H1 (cell line): Measurements from ENCODE around the gene AK5. TPM values are rescaled to one million over a fixed set of nuclear protein-coding genes. Genes with fewer than 3 reads are reported as not detected.

Experiments
- BACH1 ChIP-seq: IDR thresholded peaks from 2 replicates; pipeline ENCODE4 v1.6.1; 2012; ENCODE audit warnings: low read length, improper control_type of control experiment
- PHF8 ChIP-seq: fragments of 200-600 bp; sonication (generic); conservative IDR thresholded peaks from 2 replicates; pipeline ENCODE4 v1.7.1; 2012; ENCODE audit warnings: low read depth, mild to moderate bottlenecking, inconsistent platforms, low read length, moderate library complexity
- SP2 ChIP-seq: IDR thresholded peaks from 2 replicates; pipeline ENCODE4 v1.6.1; 2012; ENCODE audit warnings: mild to moderate bottlenecking, low read length, inconsistent platforms
- polyA plus RNA-seq, 7 experiments: library from polyadenylated mRNA; depleted of rRNA in 3 of 7; stranded (reverse) in 5 of 7; unstranded in 2 of 7; fragments of >200 nt in 5 of 7; fragments of 200-250 nt in 2 of 7; gene quantifications; 1 replicate in 5 of 7; 2 replicates in 1 of 7; 4 replicates in 1 of 7; pipeline versions ENCODE4 v1.2.1 to v1.2.3, GENCODE V29; 2011 to 2013; ENCODE audit warnings: missing spikeins in 2 of 7, mixed read lengths in 2 of 7
- total RNA-seq: library from RNA; stranded (reverse); fragmentation: NEBNext Ultra II Directional; extraction: Animal tissue kit (Norgen Biotek cat#: 25700); gene quantifications from 2 replicates; pipeline ENCODE4 v1.2.1, GENCODE V29; 2021
- TF ChIP-seq, protein P1 (sequence below): IDR thresholded peaks from 2 replicates; pipeline ENCODE4 v1.6.1; 2011; ENCODE audit warnings: low read length, improper control_type of control experiment

Gene AK5
- total and polyA plus RNA-seq, 2 of the 8 experiments (the other 6 are each of a cell fraction or from before 2014, with no cell fraction given), result 2.0 to 7.1 TPM

GRCh38 chr1:77239311-77239710, 42.5 kb upstream of the AK5 start (continued):
- TF ChIP-seq PHF8 (no peak), SP2 (no peak), BACH1 (no peak)
- TF ChIP-seq, protein P1, sequence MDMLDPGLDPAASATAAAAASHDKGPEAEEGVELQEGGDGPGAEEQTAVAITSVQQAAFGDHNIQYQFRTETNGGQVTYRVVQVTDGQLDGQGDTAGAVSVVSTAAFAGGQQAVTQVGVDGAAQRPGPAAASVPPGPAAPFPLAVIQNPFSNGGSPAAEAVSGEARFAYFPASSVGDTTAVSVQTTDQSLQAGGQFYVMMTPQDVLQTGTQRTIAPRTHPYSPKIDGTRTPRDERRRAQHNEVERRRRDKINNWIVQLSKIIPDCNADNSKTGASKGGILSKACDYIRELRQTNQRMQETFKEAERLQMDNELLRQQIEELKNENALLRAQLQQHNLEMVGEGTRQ, result no peak
